Spleen (tissue), 7 donors: ENCODE results near the gene ADAM8.

ENCODE experiments used
- POLR2A ChIP-seq, 3 donors: fragments of 450-650 bp; IDR thresholded peaks; one replicate each; pipeline ENCODE4 v1.5.1; 2017; ENCODE audit warnings: antibody characterized with exemption in 3 of 3, mild to moderate bottlenecking in 1 of 3
- POLR2AphosphoS5 ChIP-seq, 3 donors: sonication (generic); formaldehyde crosslinking; IDR thresholded peaks; one replicate each; pipeline ENCODE4 v1.5.1; 2017; ENCODE audit warnings: antibody characterized with exemption in 3 of 3
- TF ChIP-seq, protein P1 (sequence below), 11 experiments: fragments of 200-600 bp in 7 of 11; fragments of 450-650 bp in 4 of 11; sonication (generic) in 4 of 11; IDR thresholded peaks in 8 of 11; conservative IDR thresholded peaks in 3 of 11; 1 replicate in 7 of 11; 2 replicates in 4 of 11; pipeline versions ENCODE4 v1.4.0 to v1.8.0; 2016 to 2021; ENCODE audit warnings: antibody characterized with exemption in 11 of 11, inconsistent platforms in 4 of 11, mild to moderate bottlenecking in 1 of 11
- donor health status: DM: no; HTN: no; CAD: no; lungs with moderate emphysema.
- donor health status: DM: no; HTN: no; CAD: no.
- donor health status: DM: no; HTN: no; CAD: no.

DNA sequence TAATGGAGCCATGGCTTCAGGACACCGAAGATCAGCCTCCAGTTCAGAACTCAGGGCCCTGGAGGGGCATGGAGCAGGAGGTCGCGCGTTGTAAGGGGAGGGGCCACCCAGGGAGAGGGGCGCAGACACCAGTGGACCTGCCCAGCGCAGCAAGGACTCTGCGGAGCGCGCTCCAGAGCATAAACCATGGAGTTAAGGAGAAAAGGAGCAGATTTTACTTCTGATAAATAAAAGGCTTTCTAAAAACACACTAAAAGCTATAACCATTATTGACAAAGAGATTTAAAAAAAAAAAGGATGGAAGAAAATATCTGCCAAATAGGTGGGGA is 49.5 kb upstream of the ADAM8 start:
- TF ChIP-seq, protein P1, sequence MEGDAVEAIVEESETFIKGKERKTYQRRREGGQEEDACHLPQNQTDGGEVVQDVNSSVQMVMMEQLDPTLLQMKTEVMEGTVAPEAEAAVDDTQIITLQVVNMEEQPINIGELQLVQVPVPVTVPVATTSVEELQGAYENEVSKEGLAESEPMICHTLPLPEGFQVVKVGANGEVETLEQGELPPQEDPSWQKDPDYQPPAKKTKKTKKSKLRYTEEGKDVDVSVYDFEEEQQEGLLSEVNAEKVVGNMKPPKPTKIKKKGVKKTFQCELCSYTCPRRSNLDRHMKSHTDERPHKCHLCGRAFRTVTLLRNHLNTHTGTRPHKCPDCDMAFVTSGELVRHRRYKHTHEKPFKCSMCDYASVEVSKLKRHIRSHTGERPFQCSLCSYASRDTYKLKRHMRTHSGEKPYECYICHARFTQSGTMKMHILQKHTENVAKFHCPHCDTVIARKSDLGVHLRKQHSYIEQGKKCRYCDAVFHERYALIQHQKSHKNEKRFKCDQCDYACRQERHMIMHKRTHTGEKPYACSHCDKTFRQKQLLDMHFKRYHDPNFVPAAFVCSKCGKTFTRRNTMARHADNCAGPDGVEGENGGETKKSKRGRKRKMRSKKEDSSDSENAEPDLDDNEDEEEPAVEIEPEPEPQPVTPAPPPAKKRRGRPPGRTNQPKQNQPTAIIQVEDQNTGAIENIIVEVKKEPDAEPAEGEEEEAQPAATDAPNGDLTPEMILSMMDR (IDR thresholded peaks at IDR 0.05 in 8 of 11, conservative IDR thresholded peaks at IDR 0.05 in 3 of 11) = no peak
- TF ChIP-seq POLR2AphosphoS5 (IDR thresholded peaks at IDR 0.05) (no peak), POLR2A (IDR thresholded peaks at IDR 0.05) (no peak)
